Measurements from ENCODE around the gene THBD. TPM values are rescaled to one million over a fixed set of nuclear protein-coding genes. Genes with fewer than 3 reads are reported as not detected.

The THBD gene, protein sequence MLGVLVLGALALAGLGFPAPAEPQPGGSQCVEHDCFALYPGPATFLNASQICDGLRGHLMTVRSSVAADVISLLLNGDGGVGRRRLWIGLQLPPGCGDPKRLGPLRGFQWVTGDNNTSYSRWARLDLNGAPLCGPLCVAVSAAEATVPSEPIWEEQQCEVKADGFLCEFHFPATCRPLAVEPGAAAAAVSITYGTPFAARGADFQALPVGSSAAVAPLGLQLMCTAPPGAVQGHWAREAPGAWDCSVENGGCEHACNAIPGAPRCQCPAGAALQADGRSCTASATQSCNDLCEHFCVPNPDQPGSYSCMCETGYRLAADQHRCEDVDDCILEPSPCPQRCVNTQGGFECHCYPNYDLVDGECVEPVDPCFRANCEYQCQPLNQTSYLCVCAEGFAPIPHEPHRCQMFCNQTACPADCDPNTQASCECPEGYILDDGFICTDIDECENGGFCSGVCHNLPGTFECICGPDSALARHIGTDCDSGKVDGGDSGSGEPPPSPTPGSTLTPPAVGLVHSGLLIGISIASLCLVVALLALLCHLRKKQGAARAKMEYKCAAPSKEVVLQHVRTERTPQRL
- 9.9 TPM for polyA plus RNA-seq (ENCODE audit: insufficient read length)

- peak; percentile 51 for DNase-seq
Measured at GRCh38 chr20:23049201-23050075, at the start of gene THBD. THBD (minus strand) TSS chr20:23049672; CDS start chr20:23049504, 168 bp downstream.

DNA sequence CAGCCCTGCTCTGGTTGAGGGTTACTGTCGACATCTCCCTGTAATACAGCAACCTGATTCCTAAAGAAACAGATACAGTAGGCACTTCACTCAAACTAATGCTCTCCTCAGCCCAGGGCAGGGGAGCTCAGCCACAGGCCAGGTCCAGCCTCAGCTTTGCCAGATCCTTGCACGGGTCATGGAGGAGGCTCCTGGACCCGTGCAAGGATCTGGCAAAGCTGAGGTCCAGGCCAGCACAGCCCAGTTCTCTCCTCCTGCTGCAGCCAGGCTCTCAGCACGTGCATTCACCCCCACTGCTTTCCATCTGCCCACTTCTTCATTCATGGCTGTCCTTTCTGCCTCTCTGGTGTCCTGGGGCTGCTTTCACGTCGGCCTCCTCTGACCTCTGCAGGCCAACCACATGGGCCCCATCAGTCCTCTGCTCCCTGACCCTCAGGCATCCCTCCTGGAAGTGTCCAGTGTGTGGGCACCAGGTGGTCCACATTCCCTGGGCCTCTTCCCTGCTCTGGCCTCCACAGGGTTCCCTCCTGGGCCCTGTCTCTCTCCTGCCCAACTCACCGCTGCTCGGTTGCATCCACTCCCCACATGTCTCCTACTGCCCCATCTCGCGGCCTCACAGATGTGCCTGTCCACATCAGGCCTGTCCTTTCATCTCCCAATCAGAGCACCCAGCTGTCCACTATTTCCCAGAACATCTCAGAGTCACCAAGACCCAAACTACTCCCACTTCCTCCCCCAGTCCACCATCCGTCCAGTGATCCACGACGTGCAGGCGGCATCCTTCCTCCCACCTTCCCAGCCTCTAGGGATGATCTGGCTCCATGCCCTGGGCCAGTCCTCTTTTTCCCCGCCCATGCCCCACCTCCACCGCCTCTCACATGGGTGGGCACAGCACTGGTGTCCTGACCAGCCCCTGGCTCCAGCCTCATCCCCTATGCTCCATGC, 48.4 kb upstream of the THBD start:
- DNase-seq = no peak

DNA sequence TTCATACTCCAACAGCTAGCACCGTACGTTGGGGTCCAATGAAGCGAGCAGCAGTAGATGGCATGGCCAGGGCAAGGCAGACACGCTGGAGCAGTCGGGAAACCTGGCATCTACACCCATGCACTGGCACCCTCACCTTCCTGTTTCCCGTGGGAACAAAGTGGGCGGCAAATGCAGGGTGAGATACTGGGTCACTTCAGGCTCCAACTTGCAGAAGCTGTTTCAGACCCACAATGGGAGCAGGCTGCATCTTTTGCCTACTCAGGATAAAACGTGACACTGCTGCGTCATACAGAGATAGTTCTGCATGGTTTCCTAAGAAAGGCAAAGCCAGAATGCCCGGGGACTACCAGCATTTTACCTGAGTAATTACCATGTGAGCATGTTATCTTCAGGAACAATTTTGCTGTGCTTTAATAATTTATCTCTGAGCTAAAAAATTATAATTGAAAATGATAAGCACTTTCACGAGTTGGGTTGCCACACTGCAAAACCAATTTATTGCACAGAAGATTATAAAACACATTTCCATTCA, 47.6 kb upstream of the THBD start:
- DNase-seq = no peak

DNA sequence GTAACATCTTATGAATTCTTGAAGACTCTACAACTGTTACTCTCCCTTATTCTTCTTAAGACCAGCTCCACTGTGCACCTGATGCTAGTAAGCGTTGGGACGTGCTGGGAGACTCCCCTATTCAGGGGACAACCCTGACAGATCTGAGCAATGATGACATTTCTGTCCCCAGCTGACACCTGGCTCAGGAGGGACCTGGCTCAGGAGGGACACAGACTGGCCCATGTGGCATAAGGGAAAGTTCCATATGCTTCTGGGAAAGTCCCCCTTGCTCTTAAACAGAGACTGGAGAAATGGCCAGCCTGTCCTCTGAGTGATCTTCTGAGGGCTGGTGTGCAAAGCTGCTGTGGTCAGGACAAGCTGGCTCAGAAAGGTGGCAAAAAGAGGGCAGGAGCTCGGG, 46.6 kb upstream of the THBD start:
- no peak for DNase-seq

GRCh38 chr20:23095499-23095898, 46.0 kb upstream of the THBD start:
- no peak for DNase-seq

- DNase-seq = no peak
Measured at GRCh38 chr20:23094927-23095326, 45.5 kb upstream of the THBD start.

- DNase-seq = no peak
Measured at GRCh38 chr20:23094213-23094896, 44.9 kb upstream of the THBD start.

DNA sequence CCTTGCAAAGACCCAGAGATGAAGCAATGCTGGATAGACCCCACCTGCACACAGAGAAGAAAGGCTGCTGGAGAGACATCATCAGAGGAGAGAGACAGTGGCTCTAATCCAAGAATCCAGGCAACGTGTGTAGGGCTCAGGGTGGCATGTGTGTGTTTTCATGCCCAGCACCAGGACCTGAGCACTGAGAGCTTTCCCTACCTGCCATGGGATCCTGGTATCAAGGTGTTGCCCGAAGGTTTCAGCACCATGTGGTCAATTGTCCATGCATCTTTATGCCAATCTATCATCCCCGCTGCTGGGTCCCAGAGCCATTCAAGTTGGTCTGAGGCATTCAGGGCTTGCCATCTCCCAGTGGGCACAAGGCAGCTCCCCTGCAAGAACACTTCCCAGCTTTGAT, 44.1 kb upstream of the THBD start:
- no peak for DNase-seq

- no peak for DNase-seq
Measured at GRCh38 chr20:23092861-23093495, 43.5 kb upstream of the THBD start.

DNA sequence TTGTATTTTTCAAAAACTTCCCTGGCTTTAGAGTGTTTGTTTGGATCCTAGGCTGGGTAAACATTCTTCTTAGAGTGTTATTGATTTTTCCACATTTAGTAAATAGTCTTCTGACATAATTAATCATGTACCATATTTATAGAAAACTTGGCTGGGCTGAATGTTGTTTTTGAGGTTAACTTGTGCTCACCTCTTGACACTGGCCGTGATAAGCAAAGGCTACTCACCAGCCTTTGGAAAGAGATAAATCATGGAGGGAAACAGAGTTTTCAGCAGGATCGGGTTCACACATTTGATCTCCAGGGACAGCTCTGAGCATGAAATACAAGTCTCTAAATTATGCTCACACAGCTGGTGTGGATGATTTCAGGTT, 42.9 kb upstream of the THBD start:
- DNase-seq = no peak

DNA sequence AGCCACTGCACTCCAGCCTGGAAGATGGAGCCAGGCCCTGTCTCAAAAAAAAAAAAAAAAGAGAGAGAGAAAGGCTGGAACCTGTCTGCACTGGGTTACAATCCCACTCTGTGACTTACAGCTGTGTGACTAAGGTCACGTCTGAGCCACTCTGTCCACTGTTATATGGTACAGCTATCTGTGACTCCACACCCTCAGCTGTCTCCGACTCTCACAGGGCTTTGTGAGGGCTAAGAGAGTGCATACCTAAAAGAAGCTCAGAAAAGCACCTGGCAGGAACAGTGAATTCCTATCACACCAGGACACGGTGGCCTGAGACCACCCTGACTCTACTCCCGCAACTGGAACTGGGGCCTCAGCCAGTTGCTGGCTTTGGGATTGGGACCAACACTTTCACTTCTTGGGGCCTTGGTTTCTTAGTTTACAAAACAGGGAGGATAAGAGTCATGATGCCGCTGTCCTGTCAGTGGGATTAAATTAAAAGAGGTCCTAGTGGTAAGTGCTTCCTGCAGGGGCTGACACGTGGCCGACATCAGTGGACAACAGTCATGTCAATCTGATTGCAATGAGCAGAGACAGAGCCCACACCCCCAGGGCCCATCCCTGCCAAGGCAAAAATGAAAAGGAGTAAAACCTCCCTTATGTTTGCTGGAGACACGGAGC, 42.4 kb upstream of the THBD start:
- no peak for DNase-seq

DNA sequence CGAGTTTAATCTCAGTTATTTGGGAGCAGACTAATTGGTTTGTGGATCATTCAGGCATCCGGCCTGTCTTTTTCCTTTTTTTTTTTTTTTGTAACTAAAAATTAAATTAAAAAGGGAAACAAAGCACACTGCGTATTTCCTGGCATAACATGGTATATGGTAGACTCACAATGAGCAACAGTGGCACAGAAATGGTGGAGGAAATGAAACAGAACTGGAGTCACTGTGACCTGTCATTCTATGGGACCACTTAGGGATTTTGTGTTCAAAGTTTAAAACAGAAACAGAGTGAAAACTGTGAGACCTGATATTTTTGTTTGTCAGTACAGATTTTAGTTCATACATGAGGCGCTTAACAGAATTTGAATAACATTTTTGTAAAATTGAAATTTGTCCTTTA, 41.4 kb upstream of the THBD start:
- DNase-seq = no peak

DNA sequence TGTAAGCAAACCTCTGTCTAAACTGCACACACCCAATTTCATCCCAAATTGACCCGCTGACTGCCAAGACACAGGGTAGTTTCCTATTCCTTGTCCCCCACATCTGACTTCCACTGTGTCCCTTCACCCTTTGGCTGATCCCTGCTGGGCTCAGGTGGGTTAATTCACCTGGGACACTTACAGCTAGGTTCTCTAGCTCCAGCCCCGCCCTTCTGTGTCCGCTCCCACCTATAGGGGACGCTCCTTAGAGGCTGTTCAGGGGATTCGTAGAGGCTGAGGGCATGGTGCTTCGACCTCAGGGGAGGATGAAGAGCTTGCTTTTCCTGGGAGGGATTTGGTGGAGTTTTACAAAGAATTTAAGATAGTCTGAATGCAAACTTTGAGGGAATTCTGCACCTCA, 40.7 kb upstream of the THBD start:
- DNase-seq = no peak

- DNase-seq = no peak
Measured at GRCh38 chr20:23088866-23089265, 39.4 kb upstream of the THBD start.

DNA sequence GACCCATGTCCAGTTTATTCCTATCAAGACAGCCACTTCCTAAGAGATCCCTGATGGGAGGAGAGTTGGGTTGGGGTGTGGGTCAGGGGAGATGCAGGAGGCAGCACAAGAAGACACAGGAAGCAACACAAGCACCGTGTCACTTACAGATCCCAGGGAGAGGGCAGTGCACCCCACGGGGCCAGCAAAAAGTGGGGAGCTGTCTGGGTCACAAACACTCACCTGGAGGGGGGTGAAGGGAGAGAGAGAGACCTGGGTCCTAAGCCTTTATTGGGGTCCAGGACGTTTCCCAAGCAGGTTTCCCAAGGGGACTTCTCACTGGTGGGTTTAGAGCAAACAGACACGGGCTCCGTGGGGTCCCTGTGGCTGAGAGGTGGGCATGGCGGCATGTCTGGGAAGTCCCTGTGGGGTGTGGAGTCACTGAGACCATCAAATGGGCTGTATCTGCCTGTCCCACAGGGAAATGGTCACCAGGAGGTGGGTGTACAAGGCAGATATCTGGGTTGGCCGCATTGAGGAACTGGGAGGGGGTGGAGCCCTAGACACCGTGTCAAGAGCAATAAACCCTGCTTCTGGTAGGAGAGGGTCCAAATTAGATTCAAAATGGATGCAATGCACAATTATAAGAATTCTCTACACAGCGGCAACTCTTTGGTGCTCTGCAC, 38.2 kb upstream of the THBD start:
- DNase-seq = no peak

DNA sequence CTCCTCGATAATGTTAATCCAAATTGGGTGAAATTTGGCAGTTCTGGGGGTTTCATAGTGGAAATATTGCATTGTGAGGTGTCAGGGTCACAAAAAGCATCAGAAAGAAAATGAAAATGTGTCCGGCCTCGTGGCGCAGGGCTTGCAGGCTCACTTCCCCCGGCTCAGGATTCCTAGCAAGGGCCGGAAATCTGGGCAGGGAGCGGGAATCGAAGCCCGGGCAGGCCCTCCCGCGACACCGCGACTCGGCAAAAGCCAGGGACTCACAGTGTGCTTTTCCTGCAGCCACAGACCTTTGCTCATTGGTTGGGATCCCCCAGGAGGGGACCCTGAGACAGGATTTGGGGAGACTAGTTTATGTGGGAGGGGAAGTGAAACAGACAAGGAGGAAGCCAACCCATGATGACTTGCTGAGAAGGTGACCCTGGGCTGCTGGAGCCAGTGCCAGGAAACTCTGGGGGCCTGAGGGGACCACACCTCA, 37.5 kb upstream of the THBD start:
- DNase-seq = no peak

- DNase-seq = peak; percentile 51
Measured at GRCh38 chr20:23086056-23086566, 36.6 kb upstream of the THBD start, which contains the start of gene CD93. CD93 (minus strand) TSS chr20:23086324; CDS start chr20:23086192, 132 bp downstream.

DNA sequence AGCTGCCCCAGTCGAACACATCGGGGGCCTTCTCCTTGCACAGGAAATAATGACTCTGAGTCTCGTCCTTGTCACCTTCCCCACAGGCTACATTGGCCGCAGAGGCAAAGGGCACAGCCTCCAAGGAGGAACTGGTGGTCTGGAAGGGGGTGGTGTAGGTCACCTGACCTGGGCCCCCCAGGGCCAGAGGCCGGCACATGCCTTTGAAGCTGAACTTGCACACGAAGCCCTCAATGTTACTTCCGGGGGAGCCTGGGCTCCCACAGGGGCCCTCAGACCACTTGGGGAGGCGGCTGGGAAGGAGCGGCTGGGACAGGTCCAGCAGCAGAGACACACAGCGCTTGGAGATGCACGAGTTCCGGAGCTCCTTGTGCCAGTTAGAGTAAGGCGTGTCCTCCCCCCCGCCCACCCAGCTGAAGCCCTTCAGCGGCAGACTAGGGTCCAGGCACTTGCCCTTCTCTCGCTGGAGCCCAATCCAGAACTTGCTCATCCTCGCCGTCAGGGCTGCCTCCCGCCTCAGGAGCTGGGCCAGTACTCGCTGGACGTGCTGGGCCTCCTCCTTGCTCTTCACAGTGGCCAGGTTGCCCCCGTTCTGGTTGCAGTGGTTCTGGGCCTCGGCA, 36.1 kb upstream of the THBD start:
- no peak for DNase-seq
